ENCODE results near the gene CUX1.
A peak's percentile ranks its signal among the peaks of the same experiment; 100 is the strongest.

CUX1 gene

GRCh38 chr7:101803203-101804087, 14.0 kb upstream of the CUX1 start:
- Histone ChIP-seq H3K27ac (ENCODE audit: low read depth, low read length) (no peak overlapping the region), H3K36me3 (ENCODE audit: insufficient read depth, low read length) (no peaks in the 10 kb centered on the region), H3K4me3 (ENCODE audit: low read depth, low read length) (no peak overlapping the region), H2AFZ (ENCODE audit: low read length, unreplicated experiment) (peak overlapping the region; percentile 69), H3K79me2 (ENCODE audit: control insufficient read depth, insufficient read depth, low read length, unreplicated experiment) (no peaks in the 10 kb centered on the region), H3K4me1 (ENCODE audit: control insufficient read depth, insufficient read depth, low read length, unreplicated experiment) (peaks cover 4% of the 10 kb centered on the region), H3K27me3 (ENCODE audit: insufficient read depth, low read length) (peaks cover 38% of the 10 kb centered on the region)

GRCh38 chr7:101804088-101804963, 13.1 kb upstream of the CUX1 start:
- no peak overlapping the region for H3K27ac ChIP-seq (ENCODE audit: low read depth, low read length)
- H2AFZ ChIP-seq (ENCODE audit: low read length, unreplicated experiment) = peak overlapping the region; percentile 69
- H3K27me3 ChIP-seq (ENCODE audit: insufficient read depth, low read length) = peaks cover 36% of the 10 kb centered on the region
- no peak overlapping the region for H3K4me3 ChIP-seq (ENCODE audit: low read depth, low read length)
- H3K36me3 ChIP-seq (ENCODE audit: insufficient read depth, low read length) = no peaks in the 10 kb centered on the region
- H3K79me2 ChIP-seq (ENCODE audit: control insufficient read depth, insufficient read depth, low read length, unreplicated experiment) = no peaks in the 10 kb centered on the region
- H3K4me1 ChIP-seq (ENCODE audit: control insufficient read depth, insufficient read depth, low read length, unreplicated experiment) = peaks cover 4% of the 10 kb centered on the region

GRCh38 chr7:101804967-101805366, 12.5 kb upstream of the CUX1 start:
- Histone ChIP-seq H2AFZ (ENCODE audit: low read length, unreplicated experiment) (no peak overlapping the region), H3K27ac (ENCODE audit: low read depth, low read length) (no peak overlapping the region), H3K4me3 (ENCODE audit: low read depth, low read length) (no peak overlapping the region), H3K79me2 (ENCODE audit: control insufficient read depth, insufficient read depth, low read length, unreplicated experiment) (no peaks in the 10 kb centered on the region), H3K4me1 (ENCODE audit: control insufficient read depth, insufficient read depth, low read length, unreplicated experiment) (peaks cover 4% of the 10 kb centered on the region), H3K36me3 (ENCODE audit: insufficient read depth, low read length) (no peaks in the 10 kb centered on the region), H3K27me3 (ENCODE audit: insufficient read depth, low read length) (peaks cover 31% of the 10 kb centered on the region)

- H3K4me3 ChIP-seq (ENCODE audit: low read depth, low read length) = no peak overlapping the region
- no peak overlapping the region for H2AFZ ChIP-seq (ENCODE audit: low read length, unreplicated experiment)
- H3K27ac ChIP-seq (ENCODE audit: low read depth, low read length) = no peak overlapping the region
- peaks cover 6% of the 10 kb centered on the region for H3K79me2 ChIP-seq (ENCODE audit: control insufficient read depth, insufficient read depth, low read length, unreplicated experiment)
- peaks cover 5% of the 10 kb centered on the region for H3K4me1 ChIP-seq (ENCODE audit: control insufficient read depth, insufficient read depth, low read length, unreplicated experiment)
- H3K27me3 ChIP-seq (ENCODE audit: insufficient read depth, low read length) = no peaks in the 10 kb centered on the region
- H3K36me3 ChIP-seq (ENCODE audit: insufficient read depth, low read length) = no peaks in the 10 kb centered on the region
These were observed 4.8 kb upstream of the CUX1 start for GRCh38 chr7:101812595-101812994.

GRCh38 chr7:101813402-101814019, 3.9 kb upstream of the CUX1 start:
- H2AFZ ChIP-seq (ENCODE audit: low read length, unreplicated experiment) = peak overlapping the region; percentile 73
- peaks cover 11% of the 10 kb centered on the region for H3K79me2 ChIP-seq (ENCODE audit: control insufficient read depth, insufficient read depth, low read length, unreplicated experiment)
- H3K4me3 ChIP-seq (ENCODE audit: low read depth, low read length) = peak overlapping the region; percentile 87

GRCh38 chr7:101814081-101814990, 3.1 kb upstream of the CUX1 start:
- H3K27me3 ChIP-seq (ENCODE audit: insufficient read depth, low read length) = no peaks in the 10 kb centered on the region
- H3K36me3 ChIP-seq (ENCODE audit: insufficient read depth, low read length) = no peaks in the 10 kb centered on the region
- peak overlapping the region; percentile 12; the same call in 1 of the 2 replicates for H3K27ac ChIP-seq (ENCODE audit: low read depth, low read length)
- peak overlapping the region; percentile 87 for H3K4me3 ChIP-seq (ENCODE audit: low read depth, low read length)
- peaks cover 10% of the 10 kb centered on the region for H3K4me1 ChIP-seq (ENCODE audit: control insufficient read depth, insufficient read depth, low read length, unreplicated experiment)
- peaks cover 18% of the 10 kb centered on the region for H3K79me2 ChIP-seq (ENCODE audit: control insufficient read depth, insufficient read depth, low read length, unreplicated experiment)
- H2AFZ ChIP-seq (ENCODE audit: low read length, unreplicated experiment) = peak overlapping the region; percentile 91

More at GRCh38 chr7:101813402-101814019, 3.9 kb upstream of the CUX1 start:
- Histone ChIP-seq H3K36me3 (ENCODE audit: insufficient read depth, low read length) (no peaks in the 10 kb centered on the region), H3K27ac (ENCODE audit: low read depth, low read length) (no peak overlapping the region), H3K4me1 (ENCODE audit: control insufficient read depth, insufficient read depth, low read length, unreplicated experiment) (peaks cover 10% of the 10 kb centered on the region), H3K27me3 (ENCODE audit: insufficient read depth, low read length) (no peaks in the 10 kb centered on the region)

- no peak overlapping the region for H3K27ac ChIP-seq (ENCODE audit: low read depth, low read length)
- H3K79me2 ChIP-seq (ENCODE audit: control insufficient read depth, insufficient read depth, low read length, unreplicated experiment) = peaks cover 26% of the 10 kb centered on the region
- peak overlapping the region; percentile 87 for H3K4me3 ChIP-seq (ENCODE audit: low read depth, low read length)
- H3K4me1 ChIP-seq (ENCODE audit: control insufficient read depth, insufficient read depth, low read length, unreplicated experiment) = peaks cover 10% of the 10 kb centered on the region
- no peaks in the 10 kb centered on the region for H3K36me3 ChIP-seq (ENCODE audit: insufficient read depth, low read length)
- H3K27me3 ChIP-seq (ENCODE audit: insufficient read depth, low read length) = no peaks in the 10 kb centered on the region
- peak overlapping the region; percentile 91 for H2AFZ ChIP-seq (ENCODE audit: low read length, unreplicated experiment)
These were observed 2.2 kb upstream of the CUX1 start for GRCh38 chr7:101814991-101815825.

GRCh38 chr7:101815826-101816594, 1.4 kb upstream of the CUX1 start:
- Histone ChIP-seq H3K36me3 (ENCODE audit: insufficient read depth, low read length) (no peaks in the 10 kb centered on the region), H2AFZ (ENCODE audit: low read length, unreplicated experiment) (peak overlapping the region; percentile 54), H3K4me3 (ENCODE audit: low read depth, low read length) (peak overlapping the region; percentile 75), H3K27me3 (ENCODE audit: insufficient read depth, low read length) (no peaks in the 10 kb centered on the region), H3K4me1 (ENCODE audit: control insufficient read depth, insufficient read depth, low read length, unreplicated experiment) (peaks cover 10% of the 10 kb centered on the region), H3K79me2 (ENCODE audit: control insufficient read depth, insufficient read depth, low read length, unreplicated experiment) (peaks cover 31% of the 10 kb centered on the region), H3K27ac (ENCODE audit: low read depth, low read length) (no peak overlapping the region; the same call in 1 of the 2 replicates)
